HCT116 (cell line): ENCODE data around the gene COPZ1. TPM values are rescaled to one million over a fixed set of nuclear protein-coding genes. Genes with fewer than 3 reads are reported as not detected.
A peak's percentile ranks its signal among the peaks of the same experiment; 100 is the strongest.

Source experiments
- ATAC-seq: fragments of 200-7000 bp; cut with Tn5 transposase; 2 replicates; pipeline ENCODE4 v1.9.1; 2020; ENCODE audit warnings: mild to moderate bottlenecking, moderate library complexity
- BruUV-seq: library from RNA; stranded (reverse); fragments of 400-500 nt; replicated peaks from 2 replicates; lab custom pipeline; 2021; lab: Mats Ljungman, UMichigan
- CTCF ChIA-PET: fragments of 300-600 bp; sonication (Branson Sonifier 250); formaldehyde crosslinking; loops from one replicate; lab custom pipeline; 2021; ENCODE audit warnings: antibody characterized with exemption; lab: Charles Lee
- POLR2A ChIA-PET: fragments of 300-600, 350-600 bp; sonication (Branson Sonifier 250); formaldehyde crosslinking; loops from one replicate; lab custom pipeline; 2021; ENCODE audit warnings: antibody characterized with exemption; lab: Charles Lee
- RAD21 ChIA-PET, 2 experiments: fragments of 300-600 bp; sonication (Branson Sonifier 250); formaldehyde crosslinking; loops; one replicate each; lab custom pipeline; 2023; ENCODE audit warnings: low total read pairs in 2 of 2; ENCODE audit not compliant: uncharacterized antibody in 2 of 2, unreplicated experiment in 2 of 2, low non-redundant PET in 1 of 2; lab: Charles Lee
- DNase-seq: peaks from one replicate; pipeline ENCODE4 v3.0.0-alpha.2; 2010; ENCODE audit warnings: low read depth, low spot score
- H2AFZ ChIP-seq: fragments of 200-600 bp; shearing (Covaris generic), sonication (generic); 2 replicates; pipeline ENCODE4 v1.6.1; 2017; ENCODE audit warnings: low read depth, mixed run types, mixed read lengths, antibody characterized with exemption, low read length; ENCODE audit not compliant: poor library complexity, severe bottlenecking
- H3K27ac ChIP-seq: 2 replicates; pipeline ENCODE4 v1.5.1; 2012; ENCODE audit warnings: low read depth, low read length
- H3K27me3 ChIP-seq: fragments of 200-600 bp; sonication (generic); 2 replicates; pipeline ENCODE4 v1.6.1; 2016; ENCODE audit warnings: mixed run types, low read length, mixed read lengths; ENCODE audit not compliant: insufficient read depth
- H3K36me3 ChIP-seq, 2 experiments: fragments of 200-500 bp in 1 of 2; fragments of 200-600 bp in 1 of 2; sonication (Bioruptor generic) in 1 of 2; sonication (generic) in 1 of 2; 2 replicates each; pipeline versions ENCODE4 v1.5.1 to v1.6.1; 2014 to 2016; ENCODE audit warnings: low read length in 2 of 2, inconsistent platforms in 1 of 2, mixed read lengths in 1 of 2, mixed run types in 1 of 2; ENCODE audit not compliant: insufficient read depth in 2 of 2, control insufficient read depth in 1 of 2
- H3K4me1 ChIP-seq, 2 experiments: fragments of 200-600 bp in 1 of 2; sonication (generic) in 1 of 2; 2 replicates each; pipeline versions ENCODE4 v1.5.1 to v1.6.1; 2012 to 2017; ENCODE audit warnings: low read length in 2 of 2, inconsistent platforms in 1 of 2, mild to moderate bottlenecking in 1 of 2, mixed read lengths in 1 of 2, mixed run types in 1 of 2, moderate library complexity in 1 of 2; ENCODE audit not compliant: insufficient read depth in 2 of 2, control insufficient read depth in 1 of 2
- H3K4me2 ChIP-seq: fragments of 200-600 bp; sonication (generic); 2 replicates; pipeline ENCODE4 v1.6.1; 2017; ENCODE audit warnings: mixed run types, low read length, mixed read lengths
- H3K4me3 ChIP-seq, 2 experiments: fragments of 200-600 bp in 1 of 2; sonication (generic) in 1 of 2; replicated peaks in 1 of 2; 2 replicates each; pipeline ENCODE4 v1.5.1; 2011 to 2016; ENCODE audit warnings: low read length in 2 of 2, control low read depth in 1 of 2, low read depth in 1 of 2, mild to moderate bottlenecking in 1 of 2, mixed read lengths in 1 of 2, mixed run types in 1 of 2
- H3K79me2 ChIP-seq: fragments of 200-600 bp; sonication (generic); 2 replicates; pipeline ENCODE4 v1.6.1; 2017; ENCODE audit warnings: mild to moderate bottlenecking, mixed run types, low read length, moderate library complexity, mixed read lengths; ENCODE audit not compliant: insufficient read depth
- H3K9ac ChIP-seq: fragments of 200-600 bp; sonication (generic); 2 replicates; pipeline ENCODE4 v1.6.1; 2016; ENCODE audit warnings: low read length, mixed read lengths
- H3K9me2 ChIP-seq: fragments of 200-600 bp; sonication (generic), shearing (Covaris generic); 2 replicates; pipeline ENCODE4 v1.6.1; 2017; ENCODE audit warnings: mixed run types, mild to moderate bottlenecking, moderate library complexity; ENCODE audit not compliant: insufficient read depth
- H3K9me3 ChIP-seq, 2 experiments: fragments of 200-500 bp in 1 of 2; fragments of 200-600 bp in 1 of 2; sonication (Bioruptor generic) in 1 of 2; sonication (generic) in 1 of 2; 2 replicates each; pipeline ENCODE4 v1.6.1; 2014 to 2017; ENCODE audit warnings: low read length in 2 of 2, mixed read lengths in 2 of 2, inconsistent platforms in 1 of 2, low read depth in 1 of 2, mild to moderate bottlenecking in 1 of 2, mixed run types in 1 of 2, moderate library complexity in 1 of 2; ENCODE audit not compliant: control insufficient read depth in 1 of 2, insufficient read depth in 1 of 2
- H4K20me1 ChIP-seq: fragments of 200-600 bp; sonication (generic), shearing (Covaris generic); 2 replicates; pipeline ENCODE4 v1.6.1; 2017; ENCODE audit warnings: mixed run types, mild to moderate bottlenecking, moderate library complexity; ENCODE audit not compliant: insufficient read depth
- EZH2phosphoT487 ChIP-seq: fragments of 200-600 bp; IDR thresholded peaks from 2 replicates; pipeline ENCODE4 v1.6.1; 2018; ENCODE audit warnings: antibody characterized with exemption, borderline replicate concordance
- FOSL1 ChIP-seq: IDR thresholded peaks from 2 replicates; pipeline ENCODE4 v1.6.1; 2012; ENCODE audit warnings: low read depth
- JUND ChIP-seq: IDR thresholded peaks from 2 replicates; pipeline ENCODE4 v1.6.1; 2012
- POLR2AphosphoS5 ChIP-seq: IDR thresholded peaks from 2 replicates; pipeline ENCODE4 v1.6.1; 2011; ENCODE audit warnings: mild to moderate bottlenecking, low read depth, low read length, moderate library complexity
- RAD21 ChIP-seq: IDR thresholded peaks from 2 replicates; pipeline ENCODE4 v1.6.1; 2012; ENCODE audit warnings: low read depth, mild to moderate bottlenecking
- SIN3A ChIP-seq: IDR thresholded peaks from 2 replicates; pipeline ENCODE4 v1.6.1; 2012; ENCODE audit warnings: low read depth
- ZFX ChIP-seq: fragments of 450-650 bp; IDR thresholded peaks from 2 replicates; pipeline ENCODE4 v1.6.1; 2017
- intact Hi-C: fragments of 100-400 bp; cut with micrococcal nuclease; formaldehyde crosslinking; loops from 2 replicates; pipeline ENCODE4 v1.10.0; 2022
- total RNA-seq: library from RNA; stranded (reverse); gene quantifications from one replicate; pipeline ENCODE4 v1.2.1, GENCODE V29; 2021; ENCODE audit not compliant: unreplicated experiment

Gene COPZ1
- total RNA-seq, 1 experiment from 2014 or later: 191 TPM

DNA sequence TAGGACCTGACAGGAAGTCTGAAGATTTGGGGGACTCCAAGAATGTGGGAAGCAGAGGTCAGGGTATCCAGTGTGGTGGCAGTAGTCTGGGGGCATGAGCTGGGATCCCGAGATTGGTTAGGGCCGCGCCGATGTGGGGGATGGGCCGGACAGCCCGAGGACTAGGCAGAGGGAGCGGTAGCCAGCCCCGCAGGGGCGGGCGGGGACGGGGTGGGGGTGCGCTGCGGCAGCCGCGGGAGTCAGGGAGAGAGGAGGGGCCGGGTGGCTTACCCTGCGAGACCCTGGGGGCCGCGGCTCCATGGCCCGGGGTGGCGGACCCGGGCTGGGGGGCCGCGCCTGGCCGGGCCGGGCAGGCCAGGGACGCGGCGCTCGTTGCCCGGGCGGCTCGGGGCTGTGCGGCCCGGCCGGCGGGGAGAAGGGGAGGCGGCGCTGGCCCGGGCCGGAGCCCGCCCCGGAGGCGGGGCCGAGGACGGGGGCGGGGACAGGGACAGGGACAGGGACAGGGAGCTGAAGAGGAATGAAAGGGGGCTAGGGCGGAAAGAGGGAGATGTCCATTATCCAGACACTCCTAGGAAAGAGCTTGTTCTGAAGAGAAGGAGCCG, 54.0 kb downstream of the COPZ1 start:
- ATAC-seq (peak; percentile 88), DNase-seq (no peak)
- Histone ChIP-seq H3K4me1 (peaks cover 28 to 65% of the 10 kb centered on the region in 2 experiments), H4K20me1 (no peaks in the 10 kb centered on the region), H2AFZ (peak overlapping the region; percentile 29), H3K36me3 (no peaks in the 10 kb centered on the region), H3K9ac (peak overlapping the region; percentile 66), H3K4me2 (peak overlapping the region; percentile 86), H3K27ac (peak overlapping the region; percentile 77), H3K9me2 (no peaks in the 10 kb centered on the region), H3K9me3 (no peaks in the 10 kb centered on the region), H3K4me3 (peak overlapping the region; percentile 66 to 67), H3K27me3 (no peaks in the 10 kb centered on the region), H3K79me2 (peaks cover 10% of the 10 kb centered on the region; the same call in 1 of the 2 replicates)
- intact Hi-C loops: no loop called here
- ChIA-PET RAD21 (interaction anchor here (0.6 to 1.9 kb wide), 6 partner anchors 8 to 54 kb away, joined by 3 to 9 read pairs (median 6); partner anchors contain the start of gene COPZ1 (in 1 of the 2)), CTCF (interaction anchor here (0.7 to 5.5 kb wide), 28 partner anchors 8 to 394 kb away, joined by 3 to 51 read pairs (median 5); partner anchors contain the start of genes CBX5, COPZ1, HNRNPA1 and HOXC10), POLR2A (interaction anchor here (0.6 to 1.6 kb wide), 2 partner anchors 20 to 124 kb away, joined by 3 to 4 read pairs; no protein-coding TSS in a partner anchor)
- BruUV-seq: no TSS peak
- TF ChIP-seq EZH2phosphoT487 (no peak), SIN3A (no peak), JUND (no peak), RAD21 (no peak), ZFX (0 out of 2 replicates have a peak, but pooled peaks have one; percentile 38), POLR2AphosphoS5 (peak; percentile 38), FOSL1 (no peak)
